PFSK-1 (cell line): Measurements from ENCODE around the gene CREB3L2.

ENCODE experiments used
- FOXP2 ChIP-seq: optimal IDR thresholded peaks from 2 replicates; pipeline ENCODE3; 2011; ENCODE audit warnings: borderline replicate concordance, control low read depth, inconsistent platforms; ENCODE audit not compliant: insufficient read depth; ENCODE audit errors: extremely low read length, extremely low read depth
- POLR2AphosphoS5 ChIP-seq: IDR thresholded peaks from 2 replicates; pipeline ENCODE4 v1.6.1; 2012; ENCODE audit warnings: low read depth, mild to moderate bottlenecking, control low read depth, low read length, moderate library complexity
- REST ChIP-seq, 2 experiments: IDR thresholded peaks; 2 replicates each; pipeline versions ENCODE4 v1.6.1 to v1.8.0; 2011 to 2012; ENCODE audit warnings: low read depth in 2 of 2, low read length in 2 of 2, control low read depth in 1 of 2, inconsistent platforms in 1 of 2, mild to moderate bottlenecking in 1 of 2, moderate library complexity in 1 of 2; ENCODE audit not compliant: insufficient read depth in 1 of 2
- SIN3A ChIP-seq: IDR thresholded peaks from 2 replicates; pipeline ENCODE4 v1.6.1; 2012; ENCODE audit warnings: mild to moderate bottlenecking, low read length, moderate library complexity, borderline replicate concordance; ENCODE audit not compliant: insufficient read depth
- TAF1 ChIP-seq: IDR thresholded peaks from 2 replicates; pipeline ENCODE4 v1.6.1; 2012; ENCODE audit warnings: low read length, control low read depth, borderline replicate concordance; ENCODE audit not compliant: insufficient read depth

CREB3L2 gene

GRCh38 chr7:137848095-137848494 lies 153.8 kb downstream of the CREB3L2 start:
- TF ChIP-seq FOXP2 (no peak), SIN3A (no peak), REST (IDR thresholded peaks at IDR 0.05; ENCODE audit: insufficient read depth in 1 of 2, low read depth in 2 of 2, low read length in 2 of 2) (no peak), TAF1 (no peak), POLR2AphosphoS5 (no peak)

DNA sequence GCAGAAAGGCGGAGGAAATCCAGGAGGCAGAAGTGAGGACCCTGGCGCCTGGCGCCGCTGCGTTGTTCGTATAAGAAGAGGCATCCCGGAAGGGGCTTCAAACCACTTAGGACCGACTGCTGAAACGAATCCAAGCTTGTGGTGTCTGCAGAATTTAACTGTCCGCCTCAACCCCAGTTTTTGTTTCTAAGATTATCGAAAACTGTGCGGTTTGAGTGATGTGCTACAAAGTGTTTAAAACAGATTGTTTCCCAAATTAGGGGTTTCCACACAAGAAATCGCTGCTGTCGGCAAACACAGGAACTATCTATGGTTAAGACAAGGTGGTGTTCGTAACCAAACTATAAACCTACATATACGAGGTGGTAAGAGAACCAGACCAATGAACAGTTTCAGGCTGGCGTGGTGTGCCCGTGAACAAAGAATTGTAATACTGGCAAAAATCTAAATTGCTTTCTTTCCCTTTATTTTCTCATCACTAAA lies 154.3 kb downstream of the CREB3L2 start:
- TF ChIP-seq SIN3A, result no peak
- no peak for TF ChIP-seq FOXP2
- TF ChIP-seq REST (IDR thresholded peaks at IDR 0.05; ENCODE audit: insufficient read depth in 1 of 2, low read depth in 2 of 2, low read length in 2 of 2), result no peak
- no peak for TF ChIP-seq POLR2AphosphoS5
- TF ChIP-seq TAF1, result no peak

DNA sequence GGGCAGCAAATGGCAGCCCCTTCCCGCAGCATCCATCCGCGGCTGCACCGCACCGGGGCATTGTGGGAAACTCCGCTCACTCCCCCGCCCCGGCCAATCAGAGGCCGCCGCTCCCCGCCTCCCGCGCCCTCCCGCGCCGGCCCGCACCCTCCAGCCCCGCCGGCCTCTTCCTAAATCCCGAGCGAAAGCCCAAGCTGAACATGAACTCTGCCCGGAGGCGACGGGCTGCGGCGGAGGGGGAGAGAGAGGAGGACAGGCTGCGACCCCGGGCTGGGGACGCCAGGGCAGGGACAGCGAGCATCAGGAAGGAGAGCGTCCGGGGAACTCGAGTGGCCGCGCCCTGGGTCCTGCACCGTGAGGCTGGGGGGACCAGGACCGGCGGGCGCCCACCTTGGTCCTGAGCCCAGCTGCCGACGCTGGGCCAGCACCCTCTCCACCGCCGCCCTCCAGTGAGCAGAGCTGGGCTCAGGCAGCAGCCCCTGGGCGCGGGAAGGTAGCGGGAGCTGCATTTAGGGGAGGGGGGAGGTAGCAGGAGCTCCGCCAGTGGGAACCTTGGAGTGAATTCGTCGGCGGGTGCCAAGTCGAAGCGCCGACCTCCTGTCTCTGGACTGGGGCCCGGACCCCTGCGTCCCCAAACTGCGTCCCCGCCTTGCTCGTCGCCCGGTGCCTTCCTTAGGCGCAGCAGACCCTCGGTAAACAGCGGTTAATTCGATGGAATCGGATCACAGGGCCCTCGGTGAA lies 154.9 kb downstream of the CREB3L2 start, which contains the start of gene DGKI:
Gene DGKI, minus strand, starts transcription at position 148 of the 741 bp plus-strand sequence.
- TF ChIP-seq SIN3A (no peak), FOXP2 (no peak), TAF1 (no peak), REST (IDR thresholded peaks at IDR 0.05; ENCODE audit: insufficient read depth in 1 of 2, low read depth in 2 of 2, low read length in 2 of 2) (no peak), POLR2AphosphoS5 (no peak)

DNA sequence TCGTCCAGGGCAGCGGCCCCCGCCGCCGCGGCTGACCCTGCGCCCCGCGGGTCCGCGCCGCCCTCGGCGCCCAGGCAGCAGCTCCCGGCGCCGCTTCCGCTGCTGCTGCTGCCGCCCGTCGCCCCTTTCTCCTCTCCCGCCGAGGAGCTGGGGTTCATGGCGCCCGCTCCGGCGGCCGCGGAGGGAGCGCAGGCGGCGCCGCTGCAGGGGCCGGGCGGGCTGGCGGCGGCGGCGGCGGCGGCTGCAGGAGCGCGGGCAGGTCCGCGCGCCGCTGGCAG lies 155.4 kb downstream of the CREB3L2 start:
- TF ChIP-seq FOXP2 (no peak), REST (IDR thresholded peaks at IDR 0.05; ENCODE audit: insufficient read depth in 1 of 2, low read depth in 2 of 2, low read length in 2 of 2) (no peak), TAF1 (no peak), SIN3A (no peak), POLR2AphosphoS5 (no peak)
